ENCODE measurements around the gene KCNJ15. TPM values are rescaled to one million over a fixed set of nuclear protein-coding genes. Genes with fewer than 3 reads are reported as not detected.

The KCNJ15 gene
- total RNA-seq, 1 experiment from 2014 or later, result 18.9 TPM

DNA sequence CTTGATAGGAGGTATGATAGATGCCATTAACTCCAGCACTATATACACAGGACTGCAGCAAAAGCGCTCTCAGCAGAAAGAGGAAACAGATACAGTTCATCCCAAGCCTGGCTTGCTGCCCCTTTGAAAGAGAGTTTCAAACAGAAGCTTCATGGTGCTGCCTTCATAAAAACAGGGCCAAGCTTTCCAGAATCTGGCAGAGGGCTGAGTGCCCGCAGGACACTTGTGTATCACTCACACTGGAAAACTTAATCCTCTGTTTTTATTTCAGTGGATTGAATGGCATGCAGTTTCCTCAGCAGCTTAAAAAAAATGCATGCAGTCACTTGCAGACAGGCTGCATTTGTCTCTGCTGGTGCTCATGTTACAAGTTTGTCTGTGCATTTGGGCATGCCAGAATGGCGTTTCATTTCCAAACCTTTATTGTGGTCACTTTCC, 40.4 kb downstream of the KCNJ15 start:
- peak; percentile 95 for DNase-seq (ENCODE audit: low read depth)

GRCh38 chr21:38297871-38298270, 41.1 kb downstream of the KCNJ15 start:
- no peak for DNase-seq (ENCODE audit: low read depth)

DNA sequence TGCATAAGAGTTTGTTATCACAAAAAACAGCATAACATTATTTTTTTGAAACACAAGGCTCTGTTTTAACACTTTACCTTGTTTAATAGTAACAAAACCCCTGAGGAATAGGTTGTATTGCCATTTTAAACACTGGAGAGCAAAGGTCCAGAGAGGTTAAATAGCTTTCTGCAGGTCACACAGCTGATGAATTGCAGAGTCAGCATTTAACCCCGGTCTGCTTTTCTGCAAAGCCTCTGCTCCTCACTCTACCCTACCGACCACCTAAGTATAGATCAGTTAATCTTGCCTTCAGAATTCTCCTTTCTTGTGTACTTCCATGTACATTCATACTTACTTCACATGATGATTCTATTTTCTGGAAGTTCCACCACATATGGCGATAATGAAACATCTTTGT, 42.0 kb downstream of the KCNJ15 start:
- no peak for DNase-seq (ENCODE audit: low read depth)

GRCh38 chr21:38299671-38300070, 42.9 kb downstream of the KCNJ15 start:
- DNase-seq (ENCODE audit: low read depth), result peak; percentile 53

DNA sequence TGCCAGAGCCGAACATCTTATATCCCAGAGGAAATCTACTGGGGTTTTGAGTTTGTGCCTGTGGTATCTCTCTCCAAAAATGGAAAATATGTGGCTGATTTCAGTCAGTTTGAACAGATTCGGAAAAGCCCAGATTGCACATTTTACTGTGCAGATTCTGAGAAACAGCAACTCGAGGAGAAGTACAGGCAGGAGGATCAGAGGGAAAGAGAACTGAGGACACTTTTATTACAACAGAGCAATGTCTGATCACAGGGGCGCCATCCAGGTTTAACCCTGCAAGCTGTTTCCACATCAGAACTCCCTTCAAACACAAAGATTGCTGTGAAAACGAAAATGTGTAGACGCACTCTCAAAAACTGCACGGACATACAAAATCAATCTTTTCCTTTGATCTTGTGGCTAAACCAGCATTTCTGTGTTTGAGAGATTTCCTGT, 43.4 kb downstream of the KCNJ15 start:
- no peak for DNase-seq (ENCODE audit: low read depth)

DNA sequence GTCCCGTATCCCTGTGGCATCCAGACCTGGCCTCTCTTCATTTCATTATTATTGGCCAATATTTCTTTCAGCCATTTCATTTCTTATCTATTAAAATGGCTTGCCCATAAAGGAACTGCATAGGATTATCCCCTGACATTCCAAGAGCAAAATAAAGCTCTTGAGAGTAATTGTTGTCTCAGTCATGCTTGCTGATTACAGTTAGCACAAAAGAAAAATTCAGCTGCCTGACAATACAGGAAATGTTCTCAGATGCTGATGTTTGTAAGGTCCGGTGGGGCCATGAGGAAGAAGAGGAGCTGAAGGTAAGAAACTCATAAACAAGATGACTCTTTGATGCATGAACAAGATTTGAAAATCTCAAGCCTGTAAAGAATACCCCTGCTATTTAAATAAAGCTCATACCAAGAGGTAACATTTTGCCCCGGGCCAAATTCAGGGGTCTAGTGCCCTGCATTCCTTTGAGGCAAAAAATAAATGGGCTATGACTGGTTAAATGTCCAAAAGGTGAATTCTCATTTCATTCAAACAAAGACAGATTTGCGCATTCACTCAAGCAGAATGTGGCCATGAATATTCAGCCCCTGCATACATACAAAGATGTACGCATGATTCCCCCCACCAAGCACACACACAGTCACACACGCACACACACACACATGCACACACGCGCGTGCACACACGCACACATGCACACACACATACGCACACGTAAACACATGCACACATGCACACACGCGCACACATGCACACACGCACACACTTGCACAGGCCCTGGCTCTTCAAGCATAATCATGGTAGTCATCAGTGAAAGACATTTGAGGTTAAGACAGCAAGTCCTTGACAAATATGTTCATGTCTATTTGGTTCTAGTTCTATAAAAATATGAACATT, 44.8 kb downstream of the KCNJ15 start:
- no peak for DNase-seq (ENCODE audit: low read depth)

DNA sequence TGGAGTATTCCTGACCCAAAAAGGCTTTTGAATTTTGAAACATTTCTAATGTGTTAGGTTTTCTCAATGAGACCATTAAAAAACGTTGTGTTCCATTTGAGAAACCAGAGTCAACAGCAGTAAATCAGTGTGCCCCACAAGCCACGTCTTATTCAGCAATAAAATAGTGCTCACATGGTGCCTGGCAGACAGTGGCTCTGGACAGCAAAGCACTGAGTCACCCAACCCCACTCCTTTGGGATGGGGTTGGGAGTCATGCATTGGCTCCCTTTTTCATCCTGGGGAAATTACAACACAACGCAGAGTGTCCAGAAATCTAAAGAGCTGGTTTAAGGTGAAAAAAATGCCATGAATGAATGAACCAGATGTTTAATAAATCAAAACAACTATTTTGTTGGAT, 46.5 kb downstream of the KCNJ15 start:
- peak; percentile 93 for DNase-seq (ENCODE audit: low read depth)

DNA sequence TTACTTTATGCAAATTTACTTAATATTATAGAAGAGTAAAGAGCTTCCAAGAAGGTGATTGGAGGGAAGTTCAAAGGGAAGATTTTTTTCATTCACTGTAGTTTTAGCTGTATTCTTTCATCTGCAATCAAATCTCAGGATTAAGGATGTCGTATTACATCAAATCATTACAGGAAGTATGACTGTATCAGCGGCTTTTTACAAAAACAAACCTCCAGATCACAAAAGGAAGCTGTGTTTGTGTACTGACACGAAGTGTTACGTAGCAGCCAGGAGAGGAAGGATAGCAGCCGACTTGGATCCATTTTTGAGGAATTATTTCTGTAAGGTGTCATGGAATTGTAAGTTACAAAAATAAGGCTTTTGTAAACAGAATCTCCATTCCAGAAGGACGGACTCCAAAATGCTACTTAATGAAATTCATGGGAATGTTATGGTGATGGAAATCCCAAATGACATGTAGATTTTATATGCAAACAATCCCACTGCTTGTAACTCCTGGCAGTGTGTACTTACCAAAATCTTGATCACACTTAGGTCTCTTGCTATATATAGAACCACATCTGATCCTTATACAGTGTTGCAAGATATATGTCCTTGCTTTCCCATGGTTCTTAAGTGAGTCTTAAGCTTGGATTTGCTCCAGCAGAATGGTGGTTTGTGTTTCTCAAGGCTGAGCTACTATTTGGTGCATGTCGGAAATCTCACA, 49.8 kb downstream of the KCNJ15 start:
- peak; percentile 89 for DNase-seq (ENCODE audit: low read depth)

- peak; percentile 59 for DNase-seq (ENCODE audit: low read depth)
Observed at GRCh38 chr21:38307771-38308531, 51.2 kb downstream of the KCNJ15 start.

DNA sequence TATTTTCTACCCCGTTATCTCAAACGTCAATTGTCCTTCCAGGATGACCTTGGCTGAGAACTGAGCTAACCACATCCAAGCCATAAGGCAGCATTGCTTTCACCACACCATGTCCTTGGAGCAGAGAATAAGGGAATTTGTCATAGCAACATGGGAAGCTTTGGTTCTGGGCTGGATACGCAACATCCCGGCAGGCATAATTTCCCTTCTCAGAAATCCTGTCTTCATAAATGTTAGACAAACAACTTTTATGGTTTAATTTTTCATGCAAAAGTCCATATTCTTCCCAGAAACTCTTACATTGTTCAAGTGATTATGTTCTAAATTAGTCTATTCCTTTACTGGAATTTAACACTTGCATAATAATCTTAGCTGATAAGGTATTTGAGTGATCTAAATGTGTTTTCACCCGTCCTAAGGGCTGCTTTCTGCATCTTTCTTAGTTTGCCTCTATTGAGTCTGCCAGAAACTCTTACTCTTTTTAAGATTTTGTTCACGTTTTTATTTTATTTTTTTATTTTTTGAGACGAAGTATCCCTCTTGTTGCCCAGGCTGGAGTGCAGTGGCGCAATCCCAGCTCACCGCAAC, 51.8 kb downstream of the KCNJ15 start:
- DNase-seq (ENCODE audit: low read depth), result peak; percentile 80

DNA sequence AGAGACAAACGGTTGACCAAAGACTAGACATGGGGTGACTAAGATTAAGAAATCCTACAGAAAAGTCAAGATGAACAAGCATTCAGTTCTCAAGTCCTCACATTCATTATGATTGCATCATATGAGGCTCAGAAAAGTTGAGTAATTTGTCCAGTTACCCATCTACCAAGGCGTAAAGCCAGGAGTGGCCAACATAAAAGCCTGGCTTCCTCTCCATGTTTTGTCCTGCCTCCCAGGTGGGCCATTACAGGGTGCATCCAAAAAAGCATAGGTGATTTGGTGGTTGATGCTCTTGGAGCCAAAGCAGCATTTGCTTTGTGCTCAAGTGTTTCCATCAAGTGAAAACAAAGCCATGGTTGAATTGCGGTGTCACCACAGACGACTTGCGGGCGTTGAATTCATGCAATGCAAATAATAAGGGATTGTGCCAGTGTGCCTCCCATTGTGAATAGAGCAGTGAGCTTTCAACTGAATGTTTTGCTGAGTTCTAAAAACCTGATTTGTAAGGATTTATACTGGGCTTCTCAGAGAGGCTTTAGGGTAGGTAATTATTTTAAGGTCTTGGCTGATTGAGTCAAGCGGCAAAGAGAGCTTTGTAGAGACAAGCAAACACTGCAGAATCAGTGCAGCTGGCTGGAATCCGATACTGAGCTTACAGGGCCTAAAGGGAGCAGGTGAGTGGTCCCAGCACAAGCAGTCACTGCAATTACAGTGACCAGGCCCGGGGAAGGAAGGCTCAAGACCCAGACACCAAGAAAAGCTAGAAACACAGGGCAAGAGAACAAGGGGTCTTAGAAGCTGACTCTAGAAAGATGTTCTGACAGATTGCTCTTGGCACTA, 54.1 kb downstream of the KCNJ15 start:
- DNase-seq (ENCODE audit: low read depth), result peak; percentile 71

GRCh38 chr21:38311765-38312164, 55.0 kb downstream of the KCNJ15 start:
- DNase-seq (ENCODE audit: low read depth), result peak; percentile 84

DNA sequence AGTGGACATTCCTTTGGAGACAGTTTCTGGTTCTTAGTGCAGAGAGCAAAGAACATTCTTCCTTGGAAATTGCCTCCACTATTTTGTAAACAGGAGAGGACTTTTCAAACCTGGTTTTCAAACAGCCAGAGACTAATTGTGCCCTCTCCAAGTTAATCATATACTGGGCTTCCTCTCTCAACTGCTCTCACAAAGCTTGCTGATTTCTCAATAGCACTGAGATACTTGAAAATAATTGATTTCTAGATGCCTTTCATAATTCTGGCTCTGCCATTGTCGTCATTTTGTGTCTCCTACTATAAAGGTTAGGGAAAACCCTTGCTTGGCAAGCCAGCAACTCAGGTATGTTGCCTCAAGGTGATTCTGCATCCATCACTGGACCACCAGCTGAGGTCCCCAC, 56.0 kb downstream of the KCNJ15 start:
- no peak for DNase-seq (ENCODE audit: low read depth)

- no peak for DNase-seq (ENCODE audit: low read depth)
Observed at GRCh38 chr21:38314558-38314957, 57.8 kb downstream of the KCNJ15 start.

- peak; percentile 84 for DNase-seq (ENCODE audit: low read depth)
Observed at GRCh38 chr21:38315122-38315521, 58.3 kb downstream of the KCNJ15 start.

DNA sequence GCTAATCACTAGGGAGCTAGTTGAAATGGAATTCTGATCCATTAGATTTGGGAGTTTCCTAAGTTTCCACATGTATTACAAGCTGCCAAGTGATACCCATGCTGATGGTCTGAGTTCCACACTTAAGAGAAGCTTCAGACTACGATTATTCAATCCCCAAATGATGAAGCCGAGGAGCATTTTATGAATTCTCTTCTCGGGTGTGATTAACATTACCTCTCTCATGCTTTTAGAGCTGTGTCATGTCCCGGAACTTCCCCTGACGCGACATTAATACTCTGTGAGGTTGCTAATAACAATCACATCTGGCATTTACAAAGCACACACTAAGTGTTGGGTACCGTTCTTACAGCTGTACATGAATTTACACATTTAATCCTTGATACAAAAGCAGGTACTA, 63.0 kb downstream of the KCNJ15 start:
- no peak for DNase-seq (ENCODE audit: low read depth)

DNA sequence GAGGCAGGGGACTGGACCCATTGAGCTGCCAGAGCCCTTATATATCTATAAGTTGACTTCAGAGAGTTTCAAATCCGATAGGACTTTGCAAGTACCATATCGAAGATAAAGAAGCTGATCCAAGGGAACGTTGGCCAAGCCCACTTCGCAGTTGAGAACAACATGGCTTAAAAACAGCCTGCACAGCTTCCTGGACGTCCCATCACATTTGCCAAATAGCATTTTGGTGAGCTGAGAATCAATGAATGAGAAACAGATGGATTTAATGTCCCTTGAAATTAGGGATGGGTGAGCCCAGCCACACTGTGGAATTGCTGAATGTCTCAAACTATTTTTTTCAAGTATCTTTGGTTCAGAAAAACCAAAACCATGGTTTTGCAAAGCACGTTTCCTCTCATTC, 64.8 kb downstream of the KCNJ15 start:
- DNase-seq (ENCODE audit: low read depth), result peak; percentile 61

DNA sequence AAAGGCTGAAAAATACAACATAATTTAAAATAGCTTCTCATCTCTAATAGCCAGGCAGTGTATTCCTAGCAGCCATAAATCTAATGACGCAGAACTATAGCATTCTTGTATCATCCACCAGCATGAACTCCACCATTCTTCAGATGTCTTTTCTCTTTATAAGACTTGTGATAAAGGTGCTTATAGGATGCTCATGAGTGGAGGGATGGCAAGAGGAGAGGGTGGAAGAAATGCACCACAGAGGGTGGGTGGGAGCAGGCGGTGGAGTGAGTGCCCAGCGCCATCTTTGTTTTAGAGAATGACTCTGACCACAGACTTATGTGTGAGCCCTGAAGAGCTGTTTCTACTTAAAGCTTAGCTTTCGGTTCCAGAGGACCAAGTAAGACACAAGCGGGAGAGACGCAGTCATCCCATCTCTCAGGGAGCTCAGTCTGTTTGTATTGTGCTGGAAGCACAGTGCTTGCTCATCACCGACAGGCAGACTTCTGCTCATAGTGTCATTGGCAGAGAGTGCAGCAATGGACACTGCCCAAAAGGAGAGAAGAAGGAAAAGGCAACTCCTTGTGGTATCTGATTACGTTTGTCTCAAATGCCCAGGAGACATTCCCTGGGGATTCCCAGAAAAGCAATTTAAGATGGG, 65.6 kb downstream of the KCNJ15 start:
- peak; percentile 91 for DNase-seq (ENCODE audit: low read depth)

- peak; percentile 97 for DNase-seq (ENCODE audit: low read depth)
Observed at GRCh38 chr21:38323721-38324531, 67.1 kb downstream of the KCNJ15 start.

Data from RPMI7951 (cell line).